ENCODE measurements around the gene TRANK1. TPM values are rescaled to one million over a fixed set of nuclear protein-coding genes. Genes with fewer than 3 reads are reported as not detected.
A peak's percentile ranks its signal among the peaks of the same experiment; 100 is the strongest.

The TRANK1 gene
- total RNA-seq, 1 donor from 2014 or later: 5.7 TPM

GRCh38 chr3:36923523-36923943, 21.3 kb downstream of the TRANK1 start:
- H3K4me1 ChIP-seq (ENCODE audit: control insufficient read depth in 3 of 3, insufficient read depth in 3 of 3, low read length in 3 of 3): no peaks in the 10 kb centered on the region
- no peak overlapping the region for H3K9ac ChIP-seq (ENCODE audit: low read depth in 1 of 3, low read length in 3 of 3)
- no peak overlapping the region for H3K27ac ChIP-seq (ENCODE audit: low read depth, low read length)

GRCh38 chr3:36920884-36921567, 23.8 kb downstream of the TRANK1 start:
- Histone ChIP-seq H3K4me3 (ENCODE audit: low read length in 3 of 3) (no peak overlapping the region), H3K27me3 (ENCODE audit: control insufficient read depth in 3 of 3, insufficient read depth in 3 of 3, low read length in 3 of 3) (no peaks in the 10 kb centered on the region)

More at GRCh38 chr3:36923523-36923943, 21.3 kb downstream of the TRANK1 start:
- Histone ChIP-seq H3K36me3 (ENCODE audit: control insufficient read depth in 3 of 3, insufficient read depth in 3 of 3, low read length in 3 of 3) (no peaks in the 10 kb centered on the region), H3K4me3 (ENCODE audit: low read length in 3 of 3) (no peak overlapping the region), H3K9me3 (ENCODE audit: control insufficient read depth in 3 of 3, low read length in 3 of 3) (no peaks in the 10 kb centered on the region), H3K27me3 (ENCODE audit: control insufficient read depth in 3 of 3, insufficient read depth in 3 of 3, low read length in 3 of 3) (no peaks in the 10 kb centered on the region)

GRCh38 chr3:36919439-36920160, 25.3 kb downstream of the TRANK1 start:
- H3K27ac ChIP-seq (ENCODE audit: low read depth, low read length): no peak overlapping the region
- no peaks in the 10 kb centered on the region for H3K4me1 ChIP-seq (ENCODE audit: control insufficient read depth in 3 of 3, insufficient read depth in 3 of 3, low read length in 3 of 3)
- no peaks in the 10 kb centered on the region for H3K36me3 ChIP-seq (ENCODE audit: control insufficient read depth in 3 of 3, insufficient read depth in 3 of 3, low read length in 3 of 3)
- no peaks in the 10 kb centered on the region for H3K9me3 ChIP-seq (ENCODE audit: control insufficient read depth in 3 of 3, low read length in 3 of 3)
- H3K27me3 ChIP-seq (ENCODE audit: control insufficient read depth in 3 of 3, insufficient read depth in 3 of 3, low read length in 3 of 3): no peaks in the 10 kb centered on the region
- no peak overlapping the region for H3K9ac ChIP-seq (ENCODE audit: low read depth in 1 of 3, low read length in 3 of 3)
- no peak overlapping the region for H3K4me3 ChIP-seq (ENCODE audit: low read length in 3 of 3)

More at GRCh38 chr3:36920884-36921567, 23.8 kb downstream of the TRANK1 start:
- no peak overlapping the region for H3K9ac ChIP-seq (ENCODE audit: low read depth in 1 of 3, low read length in 3 of 3)
- no peaks in the 10 kb centered on the region for H3K4me1 ChIP-seq (ENCODE audit: control insufficient read depth in 3 of 3, insufficient read depth in 3 of 3, low read length in 3 of 3)
- no peak overlapping the region for H3K27ac ChIP-seq (ENCODE audit: low read depth, low read length)
- H3K36me3 ChIP-seq (ENCODE audit: control insufficient read depth in 3 of 3, insufficient read depth in 3 of 3, low read length in 3 of 3): no peaks in the 10 kb centered on the region
- H3K9me3 ChIP-seq (ENCODE audit: control insufficient read depth in 3 of 3, low read length in 3 of 3): no peaks in the 10 kb centered on the region

GRCh38 chr3:36918050-36918449, 26.8 kb downstream of the TRANK1 start:
- Histone ChIP-seq H3K4me3 (ENCODE audit: low read length in 3 of 3) (no peak overlapping the region), H3K9ac (ENCODE audit: low read depth in 1 of 3, low read length in 3 of 3) (no peak overlapping the region), H3K27ac (ENCODE audit: low read depth, low read length) (no peak overlapping the region), H3K27me3 (ENCODE audit: control insufficient read depth in 3 of 3, insufficient read depth in 3 of 3, low read length in 3 of 3) (no peaks in the 10 kb centered on the region), H3K4me1 (ENCODE audit: control insufficient read depth in 3 of 3, insufficient read depth in 3 of 3, low read length in 3 of 3) (no peaks in the 10 kb centered on the region), H3K36me3 (ENCODE audit: control insufficient read depth in 3 of 3, insufficient read depth in 3 of 3, low read length in 3 of 3) (no peaks in the 10 kb centered on the region), H3K9me3 (ENCODE audit: control insufficient read depth in 3 of 3, low read length in 3 of 3) (no peaks in the 10 kb centered on the region)

- Histone ChIP-seq H3K4me1 (ENCODE audit: control insufficient read depth in 3 of 3, insufficient read depth in 3 of 3, low read length in 3 of 3) (peaks cover 0 to 14% (median 3%) of the 10 kb centered on the region in 3 donors), H3K4me3 (ENCODE audit: low read length in 3 of 3) (no peak overlapping the region), H3K27me3 (ENCODE audit: control insufficient read depth in 3 of 3, insufficient read depth in 3 of 3, low read length in 3 of 3) (no peaks in the 10 kb centered on the region), H3K9me3 (ENCODE audit: control insufficient read depth in 3 of 3, low read length in 3 of 3) (no peaks in the 10 kb centered on the region), H3K9ac (ENCODE audit: low read depth in 1 of 3, low read length in 3 of 3) (no peak overlapping the region), H3K36me3 (ENCODE audit: control insufficient read depth in 3 of 3, insufficient read depth in 3 of 3, low read length in 3 of 3) (no peaks in the 10 kb centered on the region), H3K27ac (ENCODE audit: low read depth, low read length) (no peak overlapping the region)
Observed at GRCh38 chr3:36911990-36912804, 32.7 kb downstream of the TRANK1 start.

- no peaks in the 10 kb centered on the region for H3K36me3 ChIP-seq (ENCODE audit: control insufficient read depth in 3 of 3, insufficient read depth in 3 of 3, low read length in 3 of 3)
- H3K4me1 ChIP-seq (ENCODE audit: control insufficient read depth in 3 of 3, insufficient read depth in 3 of 3, low read length in 3 of 3): peaks cover 0 to 14% (median 3%) of the 10 kb centered on the region in 3 donors
- H3K27ac ChIP-seq (ENCODE audit: low read depth, low read length): no peak overlapping the region
Observed at GRCh38 chr3:36909666-36910065, 35.2 kb downstream of the TRANK1 start.

GRCh38 chr3:36909181-36909580, 35.7 kb downstream of the TRANK1 start:
- no peak overlapping the region for H3K4me3 ChIP-seq (ENCODE audit: low read length in 3 of 3)
- H3K4me1 ChIP-seq (ENCODE audit: control insufficient read depth in 3 of 3, insufficient read depth in 3 of 3, low read length in 3 of 3): peaks cover 0 to 14% (median 3%) of the 10 kb centered on the region in 3 donors
- H3K36me3 ChIP-seq (ENCODE audit: control insufficient read depth in 3 of 3, insufficient read depth in 3 of 3, low read length in 3 of 3): no peaks in the 10 kb centered on the region
- H3K9me3 ChIP-seq (ENCODE audit: control insufficient read depth in 3 of 3, low read length in 3 of 3): no peaks in the 10 kb centered on the region
- no peak overlapping the region for H3K27ac ChIP-seq (ENCODE audit: low read depth, low read length)
- no peak overlapping the region for H3K9ac ChIP-seq (ENCODE audit: low read depth in 1 of 3, low read length in 3 of 3)
- no peaks in the 10 kb centered on the region for H3K27me3 ChIP-seq (ENCODE audit: control insufficient read depth in 3 of 3, insufficient read depth in 3 of 3, low read length in 3 of 3)

More at GRCh38 chr3:36909666-36910065, 35.2 kb downstream of the TRANK1 start:
- Histone ChIP-seq H3K4me3 (ENCODE audit: low read length in 3 of 3) (no peak overlapping the region), H3K9ac (ENCODE audit: low read depth in 1 of 3, low read length in 3 of 3) (no peak overlapping the region), H3K9me3 (ENCODE audit: control insufficient read depth in 3 of 3, low read length in 3 of 3) (no peaks in the 10 kb centered on the region), H3K27me3 (ENCODE audit: control insufficient read depth in 3 of 3, insufficient read depth in 3 of 3, low read length in 3 of 3) (no peaks in the 10 kb centered on the region)

- Histone ChIP-seq H3K9me3 (ENCODE audit: control insufficient read depth in 3 of 3, low read length in 3 of 3) (no peaks in the 10 kb centered on the region), H3K4me3 (ENCODE audit: low read length in 3 of 3) (peak overlapping the region; percentile 54 to 71 (median 65)), H3K36me3 (ENCODE audit: control insufficient read depth in 3 of 3, insufficient read depth in 3 of 3, low read length in 3 of 3) (no peaks in the 10 kb centered on the region), H3K9ac (ENCODE audit: low read depth in 1 of 3, low read length in 3 of 3) (peak overlapping the region in 2 of 3 donors; percentile 8 to 62), H3K27me3 (ENCODE audit: control insufficient read depth in 3 of 3, insufficient read depth in 3 of 3, low read length in 3 of 3) (no peaks in the 10 kb centered on the region), H3K4me1 (ENCODE audit: control insufficient read depth in 3 of 3, insufficient read depth in 3 of 3, low read length in 3 of 3) (peaks cover 0 to 14% (median 3%) of the 10 kb centered on the region in 3 donors), H3K27ac (ENCODE audit: low read depth, low read length) (peak overlapping the region; percentile 32)
Observed at GRCh38 chr3:36908647-36909180, 36.1 kb downstream of the TRANK1 start.

- Histone ChIP-seq H3K4me1 (ENCODE audit: control insufficient read depth in 3 of 3, insufficient read depth in 3 of 3, low read length in 3 of 3) (peaks cover 0 to 14% (median 3%) of the 10 kb centered on the region in 3 donors), H3K4me3 (ENCODE audit: low read length in 3 of 3) (peak overlapping the region; percentile 54 to 71 (median 65)), H3K36me3 (ENCODE audit: control insufficient read depth in 3 of 3, insufficient read depth in 3 of 3, low read length in 3 of 3) (no peaks in the 10 kb centered on the region), H3K27me3 (ENCODE audit: control insufficient read depth in 3 of 3, insufficient read depth in 3 of 3, low read length in 3 of 3) (no peaks in the 10 kb centered on the region), H3K9me3 (ENCODE audit: control insufficient read depth in 3 of 3, low read length in 3 of 3) (no peaks in the 10 kb centered on the region), H3K27ac (ENCODE audit: low read depth, low read length) (peak overlapping the region; percentile 32), H3K9ac (ENCODE audit: low read depth in 1 of 3, low read length in 3 of 3) (peak overlapping the region; percentile 8 to 62 (median 62))
Observed at GRCh38 chr3:36907911-36908646, 36.8 kb downstream of the TRANK1 start.

All from skeletal muscle tissue (tissue), 4 donors.